Endometrium (tissue), 2 donors: Measurements from ENCODE around the gene CCSER1.
A peak's percentile ranks its signal among the peaks of the same experiment; 100 is the strongest.
"Not testable (repeated sequence)": the region's sequence is repeated elsewhere in the genome, so short reads cannot be mapped to it uniquely, and the experiment has no call there.

Experiments used
- FAIRE-seq: peaks from 2 replicates; lab custom pipeline; 2012; peaks lifted over from hg19 to GRCh38; lab: Jason Lieb, UNC
- donor health status: control.
- donor health status: control.

The CCSER1 gene

DNA sequence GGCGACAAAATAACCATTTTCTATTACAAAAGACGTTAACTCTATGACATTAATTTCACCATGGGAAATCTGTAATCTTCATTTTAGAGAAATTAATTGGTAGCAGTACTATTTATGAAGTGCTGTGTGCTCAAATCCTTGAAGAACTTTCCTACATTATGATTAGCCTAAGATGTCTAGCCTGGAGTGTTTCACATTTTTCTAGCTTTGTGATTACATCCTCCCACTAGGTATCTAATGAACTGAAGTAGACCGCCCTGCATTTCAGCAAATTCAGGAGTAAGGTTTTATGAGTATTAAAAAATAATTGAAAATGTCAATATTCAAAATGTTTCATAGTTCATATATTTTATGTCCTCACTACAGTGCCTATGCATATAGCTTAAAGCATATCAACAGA is 713.1 kb downstream of the CCSER1 start:
- FAIRE-seq: no peak

DNA sequence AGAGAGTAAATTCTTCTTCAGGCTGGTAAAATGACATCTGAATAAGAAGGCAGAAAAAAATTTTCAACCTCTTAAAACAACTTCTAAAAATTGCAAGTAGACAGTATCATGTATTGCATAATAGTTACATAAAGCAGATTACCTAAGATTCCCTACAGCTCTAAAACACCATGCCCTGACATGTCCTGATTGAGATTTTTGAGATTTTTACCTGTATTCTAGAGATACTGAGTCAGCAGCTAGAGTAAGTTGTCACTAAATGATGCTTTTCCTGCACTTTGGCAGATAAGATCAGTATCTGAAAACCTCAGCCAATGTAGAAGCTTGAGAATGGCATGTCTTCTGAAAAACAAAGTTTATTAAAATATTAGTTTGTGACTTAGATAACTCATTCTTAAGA is 713.6 kb downstream of the CCSER1 start:
- FAIRE-seq: no peak

DNA sequence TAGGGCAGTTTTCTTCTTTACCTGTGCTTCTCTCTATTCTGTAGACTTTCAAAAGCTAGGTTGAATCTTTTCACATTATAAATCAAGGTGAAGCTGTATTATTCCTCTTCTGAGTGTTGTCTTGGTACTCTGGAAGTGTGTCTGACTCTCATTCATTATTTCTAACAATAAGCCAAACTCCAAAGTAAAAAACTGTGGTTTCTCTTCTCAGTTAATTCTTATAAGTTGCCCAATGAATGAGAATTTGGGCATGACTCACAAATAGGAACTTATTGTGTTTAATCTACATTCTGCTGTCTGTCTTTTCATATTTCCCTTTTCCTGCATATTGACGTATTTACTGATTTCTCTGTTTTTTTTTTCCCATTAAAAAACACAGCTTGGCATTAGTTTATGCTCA is 714.5 kb downstream of the CCSER1 start:
- no peak for FAIRE-seq

DNA sequence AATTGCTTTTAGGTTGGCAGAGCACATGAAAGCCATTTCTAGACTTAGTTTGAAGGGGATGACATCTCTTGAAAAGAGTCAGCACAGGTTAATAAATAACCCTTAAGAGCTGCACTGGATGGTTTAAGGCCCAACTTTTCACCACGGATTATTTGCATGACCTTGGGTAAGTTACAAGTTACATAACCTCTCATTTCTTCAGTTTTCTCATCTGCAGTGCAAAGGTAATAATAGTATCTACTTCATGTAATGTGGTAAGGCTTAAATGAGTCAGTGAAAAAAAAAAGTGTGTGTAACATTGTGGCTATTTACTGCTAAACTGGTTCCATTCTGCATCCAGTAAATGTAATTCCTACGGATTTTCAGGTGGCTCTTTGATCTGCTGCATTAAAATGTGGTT is 715.8 kb downstream of the CCSER1 start:
- no peak for FAIRE-seq

DNA sequence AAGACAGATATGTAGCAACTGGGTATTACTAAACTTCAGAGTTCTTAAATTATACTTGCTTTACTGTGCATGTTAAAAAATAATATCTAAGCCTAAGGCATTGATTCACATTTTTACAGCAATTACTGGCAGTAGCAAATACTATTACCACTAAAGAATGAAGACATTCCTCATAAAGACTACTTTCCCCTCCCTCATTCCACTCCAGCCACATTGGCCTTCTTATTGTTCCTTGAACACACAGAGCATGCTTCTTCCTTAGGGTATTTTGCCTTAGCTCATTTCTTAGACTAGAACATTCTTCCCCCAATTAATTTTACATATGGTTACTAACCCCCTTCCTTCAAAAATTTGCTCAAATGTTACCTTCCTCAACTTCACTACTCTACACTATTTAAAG is 717.0 kb downstream of the CCSER1 start:
- no peak for FAIRE-seq

DNA sequence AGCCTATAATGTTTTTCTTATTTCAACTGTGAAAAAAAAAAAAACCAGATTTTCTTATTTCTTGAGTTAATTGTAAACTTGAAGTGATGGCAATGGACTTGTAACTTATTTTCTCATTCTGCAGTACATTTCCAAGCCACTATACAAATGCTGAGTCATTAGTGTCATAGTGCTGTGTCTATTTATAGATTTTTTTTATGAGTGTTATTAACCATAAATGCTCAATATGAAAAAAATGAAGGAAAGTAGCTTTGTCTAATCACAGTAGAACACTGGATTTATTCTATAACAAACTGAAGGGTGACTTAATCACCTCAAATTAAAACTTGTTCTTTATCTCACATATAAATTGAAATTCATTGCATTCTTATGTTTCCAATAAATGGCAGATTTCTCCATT is 718.6 kb downstream of the CCSER1 start:
- FAIRE-seq: no peak

- no peak for FAIRE-seq
These were observed 725.0 kb downstream of the CCSER1 start for GRCh38 chr4:90852237-90852636.

DNA sequence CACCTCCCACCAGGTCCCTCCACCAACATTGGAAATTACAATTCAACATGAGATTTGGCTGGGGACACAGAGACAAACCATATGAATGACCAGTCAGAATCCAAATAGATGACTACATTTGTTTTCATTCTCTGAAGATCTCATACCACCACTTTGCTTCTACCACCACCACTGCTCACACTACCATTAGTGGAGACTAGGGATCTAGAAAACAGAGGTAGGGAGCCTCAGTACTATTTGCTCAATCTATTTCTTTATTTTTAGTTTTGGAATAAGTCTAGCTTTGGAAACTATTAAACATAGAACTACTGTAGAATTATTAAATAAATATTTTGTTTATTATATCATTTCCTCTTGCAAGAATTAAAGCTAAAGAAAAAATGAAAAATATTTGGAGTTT is 727.9 kb downstream of the CCSER1 start:
- FAIRE-seq: no peak

GRCh38 chr4:90857081-90857820 is 730.1 kb downstream of the CCSER1 start:
- no peak for FAIRE-seq

DNA sequence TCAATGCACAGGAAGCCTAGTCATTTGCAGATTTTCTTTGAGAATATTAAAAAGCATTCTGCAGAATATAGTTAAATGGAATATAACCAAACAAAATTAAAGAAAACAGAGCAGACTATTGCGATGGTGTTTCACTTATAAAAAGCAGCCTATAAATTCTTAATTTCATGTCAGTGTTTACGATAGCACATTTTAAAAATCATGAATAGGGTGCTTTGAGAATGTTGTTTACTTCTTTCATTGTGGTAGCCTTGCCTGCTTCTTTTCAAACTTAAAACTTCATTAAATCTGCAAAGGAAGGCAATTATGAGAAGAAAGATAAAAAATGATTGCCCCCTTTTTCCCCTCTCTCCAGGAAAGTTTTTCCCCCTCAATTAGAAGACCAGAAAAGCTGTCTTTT is 748.6 kb downstream of the CCSER1 start:
- FAIRE-seq: peak; percentile 78

- peak; percentile 98 for FAIRE-seq
These were observed 749.1 kb downstream of the CCSER1 start for GRCh38 chr4:90876296-90876695.

- no peak for FAIRE-seq
These were observed 756.3 kb downstream of the CCSER1 start for GRCh38 chr4:90883519-90883918.

DNA sequence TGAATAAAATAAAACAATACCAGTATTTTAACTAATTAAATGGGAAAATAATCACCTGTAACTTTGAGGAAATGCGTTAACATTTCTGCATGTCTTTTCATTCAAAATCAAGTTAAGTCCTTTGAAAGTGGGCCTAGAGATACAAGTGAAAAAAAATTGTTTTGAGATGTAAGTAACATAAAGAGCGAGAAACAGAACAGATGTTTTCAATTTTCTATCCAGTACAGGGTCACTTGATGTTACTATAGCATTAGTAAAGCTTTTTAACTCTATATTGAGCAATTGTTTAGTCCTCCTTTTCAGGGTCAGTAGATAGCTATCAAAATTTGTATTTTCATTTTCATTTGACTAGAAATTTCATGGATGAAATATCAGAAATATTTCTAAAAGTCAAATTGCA is 761.4 kb downstream of the CCSER1 start:
- FAIRE-seq: no peak

DNA sequence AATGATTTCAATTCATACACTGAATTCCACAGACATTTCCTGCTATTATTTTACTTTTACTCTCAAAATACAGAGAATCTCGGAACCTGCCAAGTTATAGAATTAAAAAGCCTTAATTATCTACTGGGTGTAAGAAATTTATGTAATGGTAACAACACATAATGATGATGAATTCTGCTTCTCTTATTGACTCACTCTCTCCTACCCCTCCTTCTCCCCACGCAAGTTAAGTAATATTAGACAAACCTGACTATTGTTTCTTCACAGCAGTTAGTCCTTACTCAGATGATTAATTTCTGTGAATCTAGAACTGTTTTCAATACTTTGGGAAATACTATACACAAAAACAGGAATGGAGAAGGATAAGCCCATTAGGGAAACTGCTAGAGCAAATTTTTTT is 762.0 kb downstream of the CCSER1 start:
- no peak for FAIRE-seq

DNA sequence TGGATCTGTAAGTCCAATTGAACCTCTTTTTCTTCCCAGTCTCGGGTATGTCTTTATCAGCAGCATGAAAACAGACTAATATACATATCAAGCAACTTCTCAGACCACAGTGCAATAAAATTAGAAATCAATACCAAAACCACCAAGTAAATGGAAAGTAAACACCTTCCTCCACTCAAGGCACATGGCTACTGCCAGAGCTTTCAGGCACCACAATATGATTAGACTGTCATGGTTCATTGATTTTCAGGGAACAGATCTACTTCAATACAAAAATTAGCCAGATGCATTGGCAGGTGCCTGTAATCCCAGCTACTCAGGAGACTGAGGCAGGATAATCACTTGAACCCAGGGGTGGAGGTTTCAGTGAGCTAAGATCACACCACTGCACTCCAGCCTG is 776.2 kb downstream of the CCSER1 start:
- not testable (repeated sequence) for FAIRE-seq

DNA sequence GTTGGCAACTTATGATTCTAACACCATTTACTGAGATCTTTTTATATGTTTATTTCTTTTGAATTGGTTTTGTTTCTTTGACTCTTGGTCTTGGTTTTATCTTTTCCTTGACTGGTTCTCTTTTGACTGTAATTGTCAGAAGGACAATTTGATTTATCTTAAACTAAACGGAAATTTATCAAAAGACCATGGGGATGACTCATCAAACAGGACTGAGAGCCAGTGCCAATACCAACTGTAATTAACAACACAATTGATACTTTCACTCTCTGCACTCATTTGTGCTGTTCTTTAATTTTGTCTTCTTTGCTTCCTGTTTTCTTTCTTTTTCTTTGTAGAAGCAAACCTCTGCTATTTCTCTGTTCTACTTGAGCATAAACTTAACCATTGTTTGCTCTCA is 776.8 kb downstream of the CCSER1 start:
- FAIRE-seq: no peak

- FAIRE-seq: no peak
These were observed 779.0 kb downstream of the CCSER1 start for GRCh38 chr4:90906239-90906638.

GRCh38 chr4:90911724-90912434 is 784.7 kb downstream of the CCSER1 start:
- FAIRE-seq: not testable (repeated sequence)

GRCh38 chr4:90922174-90922573 is 795.0 kb downstream of the CCSER1 start:
- FAIRE-seq: no peak

- no peak for FAIRE-seq
These were observed 799.8 kb downstream of the CCSER1 start for GRCh38 chr4:90926957-90927356.

- FAIRE-seq: no peak
These were observed 816.1 kb downstream of the CCSER1 start for GRCh38 chr4:90943311-90943710.

DNA sequence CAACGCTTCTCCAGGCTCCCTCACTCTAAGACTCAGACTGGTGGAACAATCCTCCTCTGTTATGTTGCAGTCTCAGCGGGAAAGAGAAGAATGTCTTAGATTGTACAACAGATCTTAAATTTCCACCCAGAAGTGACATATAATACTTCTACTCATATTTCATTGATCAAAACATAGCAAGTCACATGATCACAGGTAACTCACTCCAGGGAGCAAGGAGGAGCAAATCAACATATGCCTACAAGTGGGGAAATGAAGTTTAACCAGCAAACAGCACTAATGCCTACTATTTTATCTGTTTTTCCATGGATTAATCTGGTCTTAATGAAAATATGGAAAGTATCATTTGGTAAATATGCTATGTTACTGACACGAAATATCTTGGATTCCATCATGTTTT is 819.8 kb downstream of the CCSER1 start:
- FAIRE-seq: no peak

- FAIRE-seq: no peak
These were observed 823.2 kb downstream of the CCSER1 start for GRCh38 chr4:90950385-90950841.

- no peak for FAIRE-seq
These were observed 823.8 kb downstream of the CCSER1 start for GRCh38 chr4:90951037-90951436.
